G401.6 (cell line): Measurements from ENCODE around the gene GORAB.

Experiments used
- FAIRE-seq: peaks from 2 replicates; lab custom pipeline; 2012; peaks lifted over from hg19 to GRCh38; lab: Jason Lieb, UNC

Gene GORAB

DNA sequence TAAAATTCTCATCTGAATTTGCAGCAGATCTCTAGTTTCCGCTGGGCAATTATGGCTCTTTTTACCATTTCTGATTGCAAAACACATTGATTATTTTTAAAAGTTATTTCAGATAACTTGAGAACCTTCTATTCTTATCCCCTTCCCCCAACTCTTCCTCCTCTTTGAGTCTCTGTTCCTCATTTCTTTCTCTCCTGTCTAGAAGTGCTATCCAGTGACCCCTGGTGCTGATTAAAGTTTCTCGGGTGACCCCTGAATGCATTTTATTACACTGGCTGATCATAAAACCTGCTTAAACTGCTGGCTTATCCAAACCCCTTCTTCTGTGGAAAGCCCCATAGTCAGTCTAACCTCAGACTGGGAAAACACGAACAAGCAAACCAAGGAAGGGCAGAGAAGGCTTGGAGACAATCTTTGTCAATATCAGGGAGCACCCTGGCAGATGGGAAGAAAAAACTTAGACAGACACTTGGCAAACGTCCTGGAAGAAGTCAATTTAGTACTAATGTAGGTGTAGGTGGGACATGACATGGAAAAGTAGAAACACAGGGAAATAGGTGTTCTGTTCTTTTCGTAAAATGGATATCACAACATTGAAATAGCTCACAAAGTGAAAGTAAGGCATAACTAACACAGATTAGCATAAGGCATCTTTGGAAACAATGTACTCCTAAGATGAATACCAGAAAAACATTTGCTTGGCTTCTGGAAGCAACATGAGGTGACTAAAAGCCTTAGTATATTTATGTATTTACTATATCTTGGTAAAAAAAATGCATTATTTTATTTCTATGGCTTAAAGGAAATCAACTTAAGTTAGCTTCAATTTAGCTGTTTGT lies 61.4 kb downstream of the GORAB start:
- no peak for FAIRE-seq

DNA sequence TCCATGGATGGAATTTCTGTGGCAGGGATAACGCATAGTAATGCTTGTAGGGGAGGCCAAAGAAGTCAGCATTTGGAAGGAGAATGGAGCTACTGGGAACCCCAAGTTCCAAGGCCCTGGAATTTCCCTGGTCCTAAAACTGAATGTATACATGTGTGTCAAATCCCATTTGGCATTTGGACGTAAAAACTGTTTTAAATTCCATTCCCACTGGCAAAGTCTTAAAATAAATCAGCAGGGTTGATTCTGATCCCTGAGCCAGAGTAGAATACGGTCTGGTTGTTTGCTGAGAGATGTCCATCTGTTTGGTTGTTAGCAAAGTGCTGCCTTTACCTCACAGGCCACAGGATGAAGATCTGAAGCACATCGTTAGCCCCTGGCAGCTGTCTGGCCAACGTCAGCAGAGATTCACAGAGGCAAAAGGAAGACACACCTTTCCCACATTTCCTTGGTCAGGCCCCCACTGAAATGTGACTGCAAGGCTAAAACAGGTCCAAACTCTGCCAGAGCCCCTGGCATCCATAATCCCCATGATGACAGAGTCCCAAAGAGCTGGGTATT lies 62.2 kb downstream of the GORAB start:
- no peak for FAIRE-seq

DNA sequence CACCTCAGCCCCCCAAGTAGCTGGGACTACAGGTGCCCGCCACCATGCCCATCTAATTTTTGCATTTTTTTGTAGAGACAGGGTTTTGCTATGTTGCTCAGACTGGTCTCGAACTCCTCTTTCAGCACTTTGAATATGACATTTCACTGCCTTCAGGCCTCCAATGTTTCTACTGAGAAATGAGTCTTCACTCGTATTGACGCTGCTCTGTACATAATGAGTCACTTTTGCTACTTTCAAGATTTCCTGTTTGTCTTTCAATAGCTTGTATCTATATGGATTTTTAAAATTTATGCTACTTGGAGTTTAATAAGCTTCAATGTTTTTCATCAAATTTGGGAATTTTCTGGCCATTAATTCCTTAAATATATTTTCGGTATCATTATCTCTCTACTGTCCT lies 64.7 kb downstream of the GORAB start:
- FAIRE-seq = no peak

DNA sequence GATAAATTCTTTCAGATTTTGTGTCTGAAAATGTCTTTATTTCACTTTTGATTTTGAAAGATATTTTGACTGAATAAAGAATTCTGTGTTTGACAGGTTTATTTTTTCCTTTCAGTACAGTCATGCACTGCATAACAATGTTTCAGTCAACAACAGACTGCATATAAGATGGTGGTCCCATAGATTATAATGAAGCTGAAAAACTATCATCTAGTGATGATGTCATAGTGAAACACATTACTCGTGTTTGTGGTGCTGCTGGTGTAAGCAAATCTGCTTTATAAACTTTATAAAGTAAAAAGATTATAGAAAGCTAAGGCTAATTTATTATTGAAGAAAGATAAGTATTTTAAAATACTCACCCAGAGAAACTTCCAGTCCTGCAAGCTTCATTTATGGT lies 66.7 kb downstream of the GORAB start:
- no peak for FAIRE-seq

DNA sequence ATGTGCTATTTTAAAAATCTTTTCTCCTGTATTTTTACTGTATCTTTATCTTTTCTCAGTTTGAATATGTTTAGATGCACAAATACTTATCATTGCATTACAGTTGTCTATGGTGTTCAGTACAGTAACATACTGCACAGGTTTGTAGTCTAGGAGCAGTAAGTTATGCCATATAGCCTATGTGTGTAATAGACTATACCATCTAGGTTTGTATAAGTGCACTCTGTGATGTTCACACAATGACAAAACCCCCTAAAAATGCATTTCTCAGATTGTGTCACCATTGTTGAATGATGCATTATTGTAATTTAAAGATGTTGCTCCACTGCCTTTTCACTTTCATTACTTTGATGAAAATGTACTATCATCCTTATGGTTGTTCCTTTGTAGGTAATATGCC lies 67.1 kb downstream of the GORAB start:
- FAIRE-seq = no peak

DNA sequence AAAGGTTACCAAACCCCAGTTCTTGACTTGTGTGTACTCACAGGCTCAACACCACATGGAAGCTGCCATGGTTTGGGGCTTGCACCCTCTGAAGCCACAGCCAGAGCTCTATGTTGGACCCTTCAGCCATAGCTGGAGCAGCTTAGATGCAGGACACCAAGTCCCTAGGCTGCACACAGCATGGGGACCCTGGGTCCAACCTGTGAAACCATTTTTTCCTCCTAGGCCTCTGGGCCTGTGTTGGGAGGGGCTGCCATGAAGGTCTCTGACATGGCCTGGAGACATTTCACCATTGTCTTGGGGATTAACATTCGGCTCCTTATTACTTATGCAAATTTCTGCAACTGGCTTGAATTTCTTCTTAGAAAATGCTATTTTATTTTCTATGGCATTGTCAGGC lies 69.9 kb downstream of the GORAB start:
- FAIRE-seq = no peak
